ENCODE results near the gene MAPKAPK5. TPM values are rescaled to one million over a fixed set of nuclear protein-coding genes. Genes with fewer than 3 reads are reported as not detected.

The MAPKAPK5 gene
- total and polyA plus RNA-seq, 2 of the 13 experiments (the other 11 are each of a cell fraction or from before 2014, with no cell fraction given), result 43.2 to 58.2 TPM

- TF ChIP-seq ZNF704 (CRISPR knock-in tag; IDR thresholded peaks at IDR 0.05; ENCODE audit: borderline replicate concordance), result no peak
Observed at GRCh38 chr12:111846016-111846415, 4.0 kb downstream of the MAPKAPK5 start (continued).

GRCh38 chr12:111850526-111850925 lies 8.5 kb downstream of the MAPKAPK5 start:
- FAIRE-seq, result no peak
- peaks cover 41% of the 10 kb centered on the region for H3K79me2 ChIP-seq (ENCODE audit: insufficient read depth, low read length)
- POLR2A ChIA-PET, result no interaction called here
- no peak overlapping the region for H3K4me3 ChIP-seq (replicated peaks in 1 of 3; ENCODE audit: insufficient read depth in 1 of 3, low read depth in 2 of 3, low read length in 3 of 3)
- BruUV-seq (replicated peaks), result no TSS peak
- H4K20me1 ChIP-seq (ENCODE audit: insufficient read depth, low read length), result no peaks in the 10 kb centered on the region
- no peak for DNase-seq (ENCODE audit: low spot score)
- H2AFZ ChIP-seq (ENCODE audit: low read length), result no peak overlapping the region
- in situ Hi-C loops (cut with HindIII; ENCODE audit: extremely low pct_ligation_motif_present, low pct_unique_long_range_greater_than_20kb) (no loop called here), intact Hi-C loops (cut with micrococcal nuclease; ENCODE audit: unreplicated experiment) (no loop called here)
- H3K4me1 ChIP-seq (ENCODE audit: insufficient read depth, low read length), result 0 out of 2 replicates have a peak, but pooled peaks cover 8% of the 10 kb centered on the region
- TF ChIP-seq ZNF777 (CRISPR knock-in tag; IDR thresholded peaks at IDR 0.05), result no peak
- no peak for TF ChIP-seq ZNF235 (CRISPR knock-in tag; IDR thresholded peaks at IDR 0.05; ENCODE audit: borderline replicate concordance)
- TF ChIP-seq UBTF (CRISPR knock-in tag; IDR thresholded peaks at IDR 0.05), result no peak
- no peak for TF ChIP-seq SOX5 (CRISPR knock-in tag; IDR thresholded peaks at IDR 0.05; ENCODE audit: borderline replicate concordance)
- TF ChIP-seq HOXA7 (CRISPR knock-in tag; IDR thresholded peaks at IDR 0.05), result no peak
- TF ChIP-seq ZNF563 (CRISPR knock-in tag; IDR thresholded peaks at IDR 0.05), result no peak
- TF ChIP-seq CREBL2 (CRISPR knock-in tag; IDR thresholded peaks at IDR 0.05; ENCODE audit: borderline replicate concordance), result no peak
- no peak for TF ChIP-seq RFX1 (IDR thresholded peaks at IDR 0.05)
- no peak for TF ChIP-seq ZNF280B (CRISPR knock-in tag; IDR thresholded peaks at IDR 0.05; ENCODE audit: borderline replicate concordance)
- no peak for TF ChIP-seq CEBPB (IDR thresholded peaks at IDR 0.05; ENCODE audit: borderline replicate concordance, low read depth, low read length)
- TF ChIP-seq ZNF678 (CRISPR knock-in tag; IDR thresholded peaks at IDR 0.05), result no peak
- TF ChIP-seq BRCA1 (CRISPR knock-in tag; IDR thresholded peaks at IDR 0.05), result no peak
- TF ChIP-seq ZBTB25 (CRISPR knock-in tag; IDR thresholded peaks at IDR 0.05), result no peak
- TF ChIP-seq FOXA1 (IDR thresholded peaks at IDR 0.05), result no peak
- TF ChIP-seq FOXA1 (CRISPR knock-in tag; IDR thresholded peaks at IDR 0.05), result no peak
- TF ChIP-seq FOXP1 (IDR thresholded peaks at IDR 0.05), result no peak
- no peak for TF ChIP-seq FOXP1 (CRISPR knock-in tag; IDR thresholded peaks at IDR 0.05)
- no peak for TF ChIP-seq NFIC (IDR thresholded peaks at IDR 0.05; ENCODE audit: low read length)
- no peak for TF ChIP-seq ZNF251 (CRISPR knock-in tag; IDR thresholded peaks at IDR 0.05)
- H3K27ac ChIP-seq (ENCODE audit: extremely low read length, insufficient read depth, low read length), result no peak overlapping the region
- no peak overlapping the region for H3K4me2 ChIP-seq (ENCODE audit: low read depth, low read length)
- peaks cover 3 to 22% of the 10 kb centered on the region in 2 experiments; a peak in 2 of 5 replicates for H3K36me3 ChIP-seq (replicated peaks in 1 of 2; ENCODE audit: control insufficient read depth in 1 of 2, insufficient read depth in 2 of 2, low read length in 2 of 2)
- no peak for ATAC-seq
- CTCF ChIA-PET (ENCODE audit: low intra/inter-chr PET ratio, low total read pairs), result no interaction called here
- no peak overlapping the region for H3K9ac ChIP-seq (ENCODE audit: insufficient read depth, low read depth, low read length)
- H3K27me3 ChIP-seq (ENCODE audit: control insufficient read depth in 1 of 2, insufficient read depth in 2 of 2, low read length in 2 of 2), result no peaks in the 10 kb centered on the region
- H3K9me3 ChIP-seq (ENCODE audit: low read length), result no peaks in the 10 kb centered on the region
- WGBS (ENCODE audit: low lambda C conversion rate), result 100% methylated on average over 2 of the region's 2 CpGs

Measured in HepG2 (cell line).